Measurements from ENCODE around the gene SLC26A8.
"Not testable (repeated sequence)": the region's sequence is repeated elsewhere in the genome, so short reads cannot be mapped to it uniquely, and the experiment has no call there.

SLC26A8 gene

DNA sequence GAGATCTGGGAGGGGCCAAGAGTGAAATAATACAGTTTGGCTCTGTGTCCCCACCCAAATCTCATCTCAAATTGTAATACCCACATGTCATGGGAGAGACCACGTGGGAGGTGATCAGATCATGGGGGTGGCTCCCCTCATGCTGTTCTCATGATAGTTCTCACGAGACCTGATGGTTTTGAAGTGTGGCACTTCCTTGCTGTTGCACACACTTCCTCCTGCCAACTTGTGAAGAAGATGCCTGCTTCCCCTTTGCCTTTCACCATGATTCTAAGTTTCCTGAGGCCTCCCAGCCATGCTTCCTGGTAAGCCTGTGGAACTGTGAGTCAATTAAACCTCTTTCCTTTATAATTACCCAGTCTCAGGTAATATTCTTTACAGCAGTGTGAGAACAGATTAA, 114.9 kb downstream of the SLC26A8 start:
- DNase-seq: peak; percentile 50 to 53

DNA sequence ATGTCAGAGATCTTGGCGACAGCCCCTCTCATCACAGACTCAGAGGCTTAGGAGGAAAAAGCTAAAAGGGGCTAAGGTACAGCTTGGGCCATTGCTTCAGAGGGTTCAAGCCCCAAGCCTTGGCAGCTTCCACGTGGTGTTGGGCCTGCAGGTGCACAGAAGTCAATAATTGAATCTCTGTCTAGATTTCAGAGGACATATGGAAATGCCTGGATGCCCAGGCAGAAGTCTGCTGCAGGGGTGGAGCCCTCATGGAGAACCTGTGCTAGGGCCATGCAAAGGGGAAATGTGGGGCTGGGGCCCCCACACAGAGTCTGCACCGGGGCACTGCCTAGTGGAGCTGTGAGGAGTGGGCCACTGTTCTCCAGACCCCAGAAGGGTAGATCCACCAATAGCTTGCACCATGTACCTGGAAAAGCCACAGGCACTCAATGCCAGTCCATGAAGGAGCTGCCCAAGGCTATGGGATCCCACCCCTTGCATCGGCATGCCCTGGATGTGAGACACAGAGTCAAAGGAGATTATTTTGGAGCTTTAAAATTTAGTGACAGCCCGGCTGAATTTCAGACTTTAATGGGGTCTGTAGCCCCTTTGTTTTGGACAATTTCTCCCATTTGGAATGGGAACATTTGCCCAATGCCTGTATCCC, 115.6 kb downstream of the SLC26A8 start:
- not testable (repeated sequence) for DNase-seq

GRCh38 chr6:35907750-35908149, 116.7 kb downstream of the SLC26A8 start:
- no peak for DNase-seq

- no peak for DNase-seq
Observed at GRCh38 chr6:35906499-35906846, 118.0 kb downstream of the SLC26A8 start.

DNA sequence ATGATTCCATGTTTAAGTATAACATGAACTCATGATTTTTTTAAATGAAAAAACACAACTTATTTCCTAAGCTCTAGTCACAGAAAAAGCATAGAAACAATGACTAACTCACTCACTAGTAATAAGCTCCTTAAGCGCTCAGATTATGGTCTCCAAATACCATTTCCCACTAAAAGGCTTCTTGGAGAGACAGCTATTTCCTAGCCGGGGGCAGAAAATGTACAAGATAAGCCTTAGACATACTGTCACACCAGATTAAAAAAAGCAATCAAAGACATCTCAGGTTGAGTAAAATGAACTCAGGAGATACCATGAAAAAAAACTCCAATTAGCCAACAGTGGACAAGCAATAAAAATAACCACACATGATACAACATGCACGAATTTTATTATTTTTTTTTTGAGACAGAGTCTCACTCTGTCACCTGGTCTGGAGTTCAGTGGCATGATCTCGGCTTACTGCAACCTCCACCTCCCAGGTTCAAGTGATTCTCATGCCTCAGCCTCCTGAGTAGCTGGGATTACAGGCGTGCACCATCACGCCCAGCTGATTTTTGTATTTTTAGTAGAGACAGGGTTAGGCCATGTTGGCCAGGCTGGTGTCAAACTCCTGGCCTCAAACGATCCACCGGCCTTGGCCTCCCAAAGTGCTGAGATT, 118.5 kb downstream of the SLC26A8 start:
- no peak for DNase-seq

- no peak for DNase-seq
Observed at GRCh38 chr6:35905141-35905785, 119.2 kb downstream of the SLC26A8 start.

DNA sequence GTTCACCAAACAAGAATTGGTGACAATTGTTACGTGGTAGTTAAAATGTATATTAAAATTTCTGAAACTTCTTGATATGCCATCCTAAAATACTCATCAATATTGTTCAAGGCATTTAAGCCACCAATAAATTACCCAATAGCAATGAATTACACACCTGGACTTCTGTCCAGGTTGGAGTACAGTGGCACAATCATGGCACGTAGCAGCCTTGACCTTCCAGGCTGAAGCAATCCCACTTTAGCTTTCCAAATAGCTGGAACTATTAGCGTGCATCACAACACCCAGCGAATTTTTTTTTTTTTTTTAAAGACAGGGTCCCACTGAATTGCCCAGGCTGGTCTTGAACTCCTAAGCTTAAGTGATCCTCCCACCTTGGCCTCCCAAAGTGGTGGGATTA, 120.8 kb downstream of the SLC26A8 start:
- DNase-seq: no peak

DNA sequence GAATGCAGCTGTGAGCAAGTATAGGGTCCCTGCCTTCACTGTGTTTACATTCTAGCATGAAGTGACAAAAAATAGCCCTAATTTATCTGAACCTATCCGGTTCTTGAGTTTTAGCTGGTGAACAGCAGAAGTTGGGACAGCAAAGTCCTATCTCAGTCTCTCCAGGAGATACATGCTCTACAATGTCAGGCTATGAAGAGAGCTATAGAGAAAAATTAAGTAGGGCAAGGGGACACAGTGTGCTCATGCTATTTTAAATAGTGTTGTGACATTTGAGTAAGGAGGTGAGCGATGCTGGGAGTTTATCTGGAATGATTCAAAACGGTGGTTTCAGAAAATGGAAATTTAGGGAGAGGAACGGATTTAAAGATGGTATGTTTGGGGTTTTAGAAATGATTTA, 124.0 kb downstream of the SLC26A8 start:
- no peak for DNase-seq

DNA sequence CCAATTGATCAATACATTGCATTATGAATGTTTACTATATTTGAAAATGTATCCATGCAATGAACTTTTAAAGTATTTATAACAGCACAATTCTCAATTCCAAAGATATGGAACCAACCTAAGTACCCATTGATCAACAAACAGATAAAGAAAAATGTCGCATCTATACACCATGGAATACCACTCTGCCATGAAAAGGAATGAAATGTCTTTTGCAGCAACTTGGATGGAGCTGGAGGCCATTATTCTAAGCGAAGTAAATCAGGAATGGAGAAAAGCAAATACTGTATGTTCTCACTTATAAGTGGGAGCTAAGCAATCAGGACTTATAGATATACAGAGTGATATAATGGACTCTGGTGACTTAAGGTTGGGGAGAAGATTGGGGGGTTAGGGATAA, 126.4 kb downstream of the SLC26A8 start:
- no peak for DNase-seq

DNA sequence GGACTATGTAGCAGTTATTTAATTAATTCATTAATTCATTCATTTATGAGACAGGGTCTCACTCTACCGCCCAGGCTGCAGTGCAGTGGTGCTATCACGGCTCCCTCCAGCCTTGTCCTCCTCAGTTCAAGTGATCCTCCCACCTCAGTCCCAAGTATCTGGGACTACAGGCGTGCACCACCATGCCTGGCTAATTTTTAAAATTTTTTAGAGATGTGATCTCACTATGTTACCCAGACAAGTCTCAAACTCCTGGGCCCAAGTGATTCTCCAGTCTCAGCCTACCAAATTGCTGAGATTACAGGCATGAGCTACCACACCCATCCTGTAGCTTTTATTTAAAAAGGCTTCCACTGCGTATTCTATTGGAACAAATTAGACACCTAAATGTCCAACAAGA, 127.0 kb downstream of the SLC26A8 start:
- no peak for DNase-seq

DNA sequence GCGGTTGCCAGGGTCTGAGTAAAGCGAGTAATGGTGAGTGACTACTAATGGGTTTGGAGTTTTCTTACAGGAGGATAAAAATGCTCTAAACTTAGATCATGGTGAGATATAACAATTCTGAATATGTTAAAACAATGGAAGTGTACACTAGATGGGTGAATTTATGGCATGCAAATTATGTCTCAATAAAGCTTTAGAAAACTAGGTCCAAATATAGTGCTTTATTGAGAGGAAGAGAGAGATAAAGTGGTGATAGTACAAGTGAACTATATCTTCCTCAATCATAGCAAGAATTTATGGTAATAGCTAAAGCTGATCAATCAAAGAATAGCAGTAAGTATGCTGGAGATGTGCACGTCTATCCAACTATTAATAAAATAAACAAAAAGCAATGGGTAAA, 127.4 kb downstream of the SLC26A8 start:
- DNase-seq: no peak

GRCh38 chr6:35896228-35896627, 128.2 kb downstream of the SLC26A8 start:
- DNase-seq: no peak

DNA sequence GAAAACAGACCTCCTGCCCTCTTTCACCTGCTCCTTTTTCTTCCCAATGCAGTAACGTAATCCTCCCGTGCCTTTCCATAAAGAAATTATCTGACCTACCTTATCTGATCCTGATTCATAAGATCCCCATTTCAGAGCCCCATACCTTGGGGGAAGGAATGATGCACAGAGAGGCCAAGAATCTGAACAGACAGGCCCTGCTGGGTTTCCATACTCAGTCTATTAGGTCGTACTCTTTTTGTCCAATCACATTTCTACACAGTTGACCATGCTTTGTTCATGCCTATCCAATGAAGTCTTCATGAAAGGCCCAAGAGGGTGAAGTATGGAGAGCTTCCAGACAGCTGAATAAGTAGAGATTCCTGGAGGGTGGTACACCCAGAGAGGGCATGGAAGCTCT, 128.9 kb downstream of the SLC26A8 start:
- no peak for DNase-seq

DNA sequence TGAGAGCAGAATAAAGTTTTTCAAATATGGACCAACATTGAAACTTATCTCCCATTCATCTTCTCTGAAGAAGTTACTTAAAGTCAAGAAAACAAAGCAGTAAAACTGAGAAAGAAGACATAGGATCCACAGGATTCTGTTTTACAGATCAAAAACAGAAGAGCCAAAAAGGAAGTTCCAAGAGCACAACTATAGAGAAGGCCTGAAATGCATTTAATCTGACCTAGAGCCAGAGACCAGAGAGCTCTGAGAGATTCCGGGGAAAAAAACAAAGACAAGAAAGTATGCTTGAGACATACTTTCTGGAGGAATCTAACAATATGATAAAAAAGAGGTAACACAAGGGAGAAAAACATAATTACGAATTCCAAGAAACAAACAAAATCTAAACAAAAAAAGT, 129.7 kb downstream of the SLC26A8 start:
- DNase-seq: peak in 1 of 2 donors; percentile 10
